Left ventricle myocardium inferior (tissue), 1 donor: Measurements from ENCODE around the gene TSPAN18. TPM values are rescaled to one million over a fixed set of nuclear protein-coding genes. Genes with fewer than 3 reads are reported as not detected.
"Not testable (repeated sequence)": the region's sequence is repeated elsewhere in the genome, so short reads cannot be mapped to it uniquely, and the experiment has no call there.

Experiments
- DNase-seq: peaks from one replicate; pipeline ENCODE4 v3.0.0-alpha.2; 2020
- H3K27ac ChIP-seq: fragments of 200-600 bp; replicated peaks from 2 replicates; pipeline ENCODE4 v1.8.0; 2021
- H3K27me3 ChIP-seq: fragments of 200-600 bp; 2 replicates; pipeline ENCODE4 v1.8.0; 2021; ENCODE audit warnings: low read depth
- H3K36me3 ChIP-seq: fragments of 200-600 bp; 2 replicates; pipeline ENCODE4 v1.8.0; 2021
- H3K4me1 ChIP-seq: fragments of 200-600 bp; 2 replicates; pipeline ENCODE4 v1.8.0; 2021
- H3K4me3 ChIP-seq: fragments of 200-600 bp; 2 replicates; pipeline ENCODE4 v1.8.0; 2021; ENCODE audit warnings: mild to moderate bottlenecking, moderate library complexity
- H3K9me3 ChIP-seq: fragments of 200-600 bp; replicated peaks from 2 replicates; pipeline ENCODE4 v1.8.0; 2021
- CTCF ChIP-seq: fragments of 200-600 bp; IDR thresholded peaks from 2 replicates; pipeline ENCODE4 v1.8.0; 2021; ENCODE audit warnings: antibody characterized with exemption, mild to moderate bottlenecking, borderline replicate concordance
- intact Hi-C: fragments of 100-400 bp; cut with micrococcal nuclease; formaldehyde crosslinking; loops from one replicate; pipeline ENCODE4 v1.11.0; 2022
- total RNA-seq: library from RNA; stranded (reverse); fragmentation: NEBNext Ultra II Directional; extraction: Animal tissue kit (Norgen Biotek cat#: 25700); gene quantifications from one replicate; pipeline ENCODE4 v1.2.1, GENCODE V29; 2021
- donor health status: DM: no; HTN: yes; CAD: no; lungs with severe emphysema.

Gene TSPAN18
- total RNA-seq, 1 donor from 2014 or later, result 129 TPM

GRCh38 chr11:44870181-44870580 lies 143.4 kb downstream of the TSPAN18 start:
- Histone ChIP-seq H3K9me3 (peaks cover 5% of the 10 kb centered on the region), H3K27ac (no peak overlapping the region)
- TF ChIP-seq CTCF, result no peak

GRCh38 chr11:44870615-44871176 lies 143.9 kb downstream of the TSPAN18 start:
- no peak overlapping the region for H3K27ac ChIP-seq
- no peak for DNase-seq
- intact Hi-C loops, result no loop called here
- H3K4me1 ChIP-seq, result peaks cover 36% of the 10 kb centered on the region
- H3K27me3 ChIP-seq, result no peaks in the 10 kb centered on the region
- no peaks in the 10 kb centered on the region for H3K36me3 ChIP-seq
- no peak for TF ChIP-seq CTCF
- H3K9me3 ChIP-seq, result peaks cover 5% of the 10 kb centered on the region
- H3K4me3 ChIP-seq, result no peak overlapping the region

More at GRCh38 chr11:44870181-44870580, 143.4 kb downstream of the TSPAN18 start:
- Histone ChIP-seq H3K4me3 (no peak overlapping the region), H3K36me3 (no peaks in the 10 kb centered on the region), H3K27me3 (no peaks in the 10 kb centered on the region), H3K4me1 (peaks cover 41% of the 10 kb centered on the region)
- intact Hi-C loops, result no loop called here
- no peak for DNase-seq

DNA sequence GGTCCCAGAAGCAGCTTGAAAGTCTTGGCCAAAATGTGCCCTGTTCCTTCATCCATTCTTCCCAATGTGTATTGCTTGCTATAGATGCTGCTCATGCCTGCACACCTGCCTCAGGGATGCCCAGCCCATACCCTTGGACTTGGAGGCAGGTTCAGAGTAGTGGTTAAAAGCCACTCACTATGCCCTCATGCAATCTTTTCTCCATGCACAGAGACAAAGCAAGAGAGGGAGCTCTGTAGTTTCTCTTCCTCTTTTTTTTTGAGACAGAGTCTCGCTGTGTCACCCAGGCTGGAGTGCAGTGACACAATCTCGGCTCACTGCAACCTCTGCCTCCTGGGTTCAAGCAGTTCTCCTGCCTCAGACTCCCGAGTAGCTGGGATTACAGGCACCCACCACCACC lies 144.9 kb downstream of the TSPAN18 start:
- peaks cover 26% of the 10 kb centered on the region for H3K4me1 ChIP-seq
- H3K36me3 ChIP-seq, H3K9me3 ChIP-seq, H3K4me3 ChIP-seq, H3K27ac ChIP-seq, DNase-seq, intact Hi-C loops, H3K27me3 ChIP-seq: not testable (repeated sequence)

GRCh38 chr11:44872556-44872955 lies 145.8 kb downstream of the TSPAN18 start:
- Histone ChIP-seq H3K27me3 (no peaks in the 10 kb centered on the region), H3K4me1 (peaks cover 32% of the 10 kb centered on the region), H3K9me3 (peaks cover 5% of the 10 kb centered on the region), H3K4me3 (no peak overlapping the region), H3K27ac (no peak overlapping the region), H3K36me3 (no peaks in the 10 kb centered on the region)
- intact Hi-C loops, result no loop called here
- no peak for TF ChIP-seq CTCF
- no peak for DNase-seq

- Histone ChIP-seq H3K36me3 (no peaks in the 10 kb centered on the region), H3K9me3 (peaks cover 5% of the 10 kb centered on the region), H3K27ac (no peak overlapping the region), H3K4me1 (peaks cover 37% of the 10 kb centered on the region), H3K4me3 (no peak overlapping the region), H3K27me3 (no peaks in the 10 kb centered on the region)
- no peak for DNase-seq
- TF ChIP-seq CTCF, result no peak
- intact Hi-C loops, result no loop called here
Observed at GRCh38 chr11:44873537-44873936, 146.8 kb downstream of the TSPAN18 start.

DNA sequence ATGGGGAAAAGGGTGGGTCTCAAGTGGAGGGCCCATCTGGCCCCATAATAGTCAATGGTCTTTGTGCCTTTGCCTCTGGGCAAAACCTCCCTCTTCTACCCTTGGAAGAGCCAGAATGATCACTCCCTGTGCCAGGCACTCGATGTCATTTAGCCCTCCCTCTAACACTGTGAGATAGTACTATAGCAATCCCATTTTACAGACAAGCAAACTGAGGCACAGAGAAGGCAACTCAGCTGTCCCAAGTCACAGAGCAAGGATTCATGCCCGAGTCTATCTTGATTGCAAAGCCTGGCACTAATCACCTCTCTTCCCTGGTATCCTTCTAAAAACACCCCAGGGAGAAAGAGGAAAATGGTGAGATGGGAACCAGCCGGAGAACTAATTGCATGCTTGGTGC lies 147.5 kb downstream of the TSPAN18 start:
- peaks cover 30% of the 10 kb centered on the region for H3K4me1 ChIP-seq
- intact Hi-C loops, result no loop called here
- DNase-seq, result no peak

More for the DNA sequence above, 147.5 kb downstream of the TSPAN18 start:
- peaks cover 5% of the 10 kb centered on the region for H3K9me3 ChIP-seq
- no peak overlapping the region for H3K27ac ChIP-seq
- no peaks in the 10 kb centered on the region for H3K27me3 ChIP-seq
- H3K4me3 ChIP-seq, result no peak overlapping the region
- no peak for TF ChIP-seq CTCF
- H3K36me3 ChIP-seq, result no peaks in the 10 kb centered on the region
